Mammary epithelial cell (primary cell): ENCODE data around the gene PTGDR.

Experiments
- CTCF ChIP-seq, 2 donors: IDR thresholded peaks in 1 of 2; conservative IDR thresholded peaks in 1 of 2; 2 replicates each; pipeline ENCODE4 v1.5.1; 2011 to 2012; ENCODE audit warnings: inconsistent platforms in 2 of 2, low read length in 2 of 2, mild to moderate bottlenecking in 2 of 2, control low read depth in 1 of 2, low read depth in 1 of 2; ENCODE audit not compliant: insufficient read depth in 1 of 2; ENCODE audit errors: extremely low read depth in 1 of 2
- EZH2 ChIP-seq: IDR thresholded peaks from 2 replicates; pipeline ENCODE4 v1.6.1; 2012; ENCODE audit warnings: low read length, inconsistent platforms, borderline replicate concordance

GRCh38 chr14:52254086-52254485, 13.4 kb upstream of the PTGDR start:
- TF ChIP-seq CTCF (conservative IDR thresholded peaks at IDR 0.05 in 1 of 2, IDR thresholded peaks at IDR 0.05 in 1 of 2; ENCODE audit: extremely low read depth in 1 of 2, insufficient read depth in 1 of 2, low read depth in 1 of 2, low read length in 2 of 2), result no peak
- TF ChIP-seq EZH2, result no peak
